Endothelial cell of umbilical vein (primary cell): ENCODE data around the gene METTL24. TPM values are rescaled to one million over a fixed set of nuclear protein-coding genes. Genes with fewer than 3 reads are reported as not detected.

Experiments used
- BruUV-seq: library from RNA; stranded (reverse); fragments of 400-500 nt; replicated peaks from 2 replicates; lab custom pipeline; 2021; lab: Mats Ljungman, UMichigan
- CTCF ChIA-PET: fragments of 300-600, 350-600 bp; sonication (Branson Sonifier 250); formaldehyde crosslinking; loops from one replicate; lab custom pipeline; 2021; ENCODE audit warnings: antibody characterized with exemption, inconsistent platforms; lab: Charles Lee
- POLR2A ChIA-PET: fragments of 300-600, 350-600 bp; sonication (Branson Sonifier 250); formaldehyde crosslinking; loops from one replicate; lab custom pipeline; 2021; ENCODE audit warnings: antibody characterized with exemption, inconsistent platforms; lab: Charles Lee
- DNase-seq: peaks from one replicate; pipeline ENCODE4 v3.0.0-alpha.2; 2011; ENCODE audit warnings: low read depth, low spot score
- FAIRE-seq: peaks from 2 replicates; lab custom pipeline; 2011; peaks lifted over from hg19 to GRCh38; lab: Jason Lieb, UNC
- H2AFZ ChIP-seq: 2 replicates; pipeline ENCODE4 v1.6.0; 2012; ENCODE audit warnings: low read depth, low read length, control low read depth, inconsistent platforms
- H3K27ac ChIP-seq: 2 replicates; pipeline ENCODE4 v1.5.1; 2011; ENCODE audit warnings: low read depth, mild to moderate bottlenecking, control low read depth, low read length, moderate library complexity; ENCODE audit not compliant: insufficient read depth
- H3K27me3 ChIP-seq, 2 experiments: 2 replicates each; pipeline versions ENCODE4 v1.6.0 to v1.6.1; 2011; ENCODE audit warnings: low read length in 2 of 2, mixed read lengths in 1 of 2; ENCODE audit not compliant: control insufficient read depth in 2 of 2, insufficient read depth in 2 of 2
- H3K36me3 ChIP-seq, 2 experiments: 2 replicates in 1 of 2; 3 replicates in 1 of 2; pipeline ENCODE4 v1.5.1; 2011; ENCODE audit warnings: low read length in 2 of 2, mild to moderate bottlenecking in 1 of 2, moderate library complexity in 1 of 2; ENCODE audit not compliant: control insufficient read depth in 2 of 2, insufficient read depth in 2 of 2; ENCODE audit errors: extremely low read depth in 1 of 2
- H3K4me1 ChIP-seq: 3 replicates; pipeline ENCODE4 v1.5.1; 2011; ENCODE audit warnings: mild to moderate bottlenecking, low read length; ENCODE audit not compliant: control insufficient read depth, insufficient read depth; ENCODE audit errors: extremely low read depth
- H3K4me2 ChIP-seq: 2 replicates; pipeline ENCODE4 v1.6.1; 2011; ENCODE audit warnings: low read length, control low read depth, mixed read lengths; ENCODE audit not compliant: insufficient read depth
- H3K4me3 ChIP-seq, 3 experiments: fragments of 200-600 bp in 1 of 3; sonication (generic), shearing (Covaris generic) in 1 of 3; replicated peaks in 1 of 3; 2 replicates each; pipeline ENCODE4 v1.5.1; 2011 to 2016; ENCODE audit warnings: control low read depth in 3 of 3, low read length in 3 of 3, mild to moderate bottlenecking in 2 of 3, inconsistent platforms in 1 of 3, low read depth in 1 of 3, moderate library complexity in 1 of 3; ENCODE audit not compliant: insufficient read depth in 1 of 3
- H3K79me2 ChIP-seq: 2 replicates; pipeline ENCODE4 v1.6.0; 2012; ENCODE audit warnings: low read length, inconsistent platforms; ENCODE audit not compliant: control insufficient read depth, insufficient read depth
- H3K9ac ChIP-seq: replicated peaks from 2 replicates; pipeline ENCODE3; 2011; ENCODE audit warnings: low read length, control low read depth; ENCODE audit not compliant: insufficient read depth; ENCODE audit errors: extremely low read depth
- H3K9me1 ChIP-seq: replicated peaks from 3 replicates; pipeline ENCODE4 v1.6.0; 2011; ENCODE audit warnings: mild to moderate bottlenecking, low read length; ENCODE audit not compliant: control insufficient read depth, insufficient read depth; ENCODE audit errors: extremely low read depth
- H3K9me3 ChIP-seq: replicated peaks from 2 replicates; pipeline ENCODE4 v1.5.1; 2012; ENCODE audit warnings: low read length, inconsistent platforms; ENCODE audit not compliant: control insufficient read depth, insufficient read depth
- H4K20me1 ChIP-seq: replicated peaks from 2 replicates; pipeline ENCODE3; 2011; ENCODE audit warnings: mild to moderate bottlenecking, low read length; ENCODE audit not compliant: control insufficient read depth, insufficient read depth; ENCODE audit errors: extremely low read depth
- CTCF ChIP-seq, 2 donors: IDR thresholded peaks; 1 replicate in 1 of 2; 2 replicates in 1 of 2; pipeline ENCODE4 v1.5.1; 2011; ENCODE audit warnings: low read length in 2 of 2, mild to moderate bottlenecking in 2 of 2, moderate library complexity in 2 of 2, control low read depth in 1 of 2, inconsistent platforms in 1 of 2, low read depth in 1 of 2; ENCODE audit not compliant: insufficient read depth in 1 of 2; ENCODE audit errors: extremely low read depth in 1 of 2
- EZH2 ChIP-seq: IDR thresholded peaks from 2 replicates; pipeline ENCODE4 v1.6.1; 2012; ENCODE audit warnings: borderline replicate concordance, low read depth, mild to moderate bottlenecking, moderate library complexity, low read length, inconsistent platforms; ENCODE audit not compliant: severe bottlenecking
- FOS ChIP-seq: IDR thresholded peaks from 2 replicates; pipeline ENCODE4 v1.6.1; 2011; ENCODE audit warnings: mild to moderate bottlenecking, low read length, moderate library complexity, borderline replicate concordance; ENCODE audit not compliant: insufficient read depth
- GATA2 ChIP-seq: IDR thresholded peaks from 2 replicates; pipeline ENCODE4 v1.7.0; 2011; ENCODE audit warnings: low read depth, mild to moderate bottlenecking, moderate library complexity, mixed read lengths, low read length; ENCODE audit not compliant: insufficient read length, insufficient read depth
- JUN ChIP-seq: IDR thresholded peaks from 2 replicates; pipeline ENCODE4 v1.6.1; 2011; ENCODE audit warnings: borderline replicate concordance, low read depth; ENCODE audit not compliant: insufficient read length, insufficient read depth
- MAX ChIP-seq: IDR thresholded peaks from 2 replicates; pipeline ENCODE4 v1.6.1; 2011; ENCODE audit not compliant: insufficient read depth, insufficient read length
- MYC ChIP-seq: IDR thresholded peaks from one replicate; pipeline ENCODE4 v1.6.1; 2011; ENCODE audit warnings: mild to moderate bottlenecking, low read depth, low read length
- POLR2A ChIP-seq: IDR thresholded peaks from 2 replicates; pipeline ENCODE4 v1.6.1; 2012; ENCODE audit warnings: low read depth, mild to moderate bottlenecking, control low read depth, low read length
- POLR2AphosphoS5 ChIP-seq: IDR thresholded peaks from 2 replicates; pipeline ENCODE4 v1.6.1; 2012; ENCODE audit warnings: low read depth, mild to moderate bottlenecking, control low read depth, low read length, moderate library complexity; ENCODE audit not compliant: insufficient read depth
- dilution Hi-C: fragments of 300-500 bp; cut with MboI; formaldehyde crosslinking; loops from one replicate; pipeline ENCODE4 v1.15.0; 2019; ENCODE audit warnings: low sequenced_read_pairs; ENCODE audit not compliant: extremely low pct_ligation_motif_present
- intact Hi-C: fragments of 100-400 bp; cut with micrococcal nuclease; formaldehyde crosslinking; loops from one replicate; pipeline ENCODE4 v1.10.0; 2022
- polyA plus RNA-seq, 4 experiments: library from polyadenylated mRNA; depleted of rRNA in 3 of 4; stranded (reverse) in 3 of 4; unstranded in 1 of 4; fragments of >200 nt; gene quantifications; 2 replicates each; pipeline versions ENCODE4 v1.2.1 to v1.2.3, GENCODE V29; 2011 to 2012; ENCODE audit warnings: missing spikeins in 1 of 4
- total RNA-seq: library from RNA; stranded (reverse); gene quantifications from 2 replicates; pipeline ENCODE4 v1.2.3, GENCODE V29; 2021

METTL24 gene
- total and polyA plus RNA-seq, 2 donors (not counting 3 experiments of a cell fraction or from before 2014, with no cell fraction given), result not detected

- no peak overlapping the region for H3K9ac ChIP-seq
- H3K4me2 ChIP-seq, result no peak overlapping the region
- no peaks in the 10 kb centered on the region for H3K9me1 ChIP-seq
- TF ChIP-seq CTCF (IDR thresholded peaks at IDR 0.05; ENCODE audit: extremely low read depth in 1 of 2, insufficient read depth in 1 of 2, low read depth in 1 of 2, low read length in 2 of 2) (no peak), EZH2 (no peak), MYC (no peak), GATA2 (no peak), POLR2A (no peak), FOS (no peak), JUN (no peak), MAX (no peak), POLR2AphosphoS5 (no peak)
- no peak for FAIRE-seq
- BruUV-seq, result no TSS peak
- H3K79me2 ChIP-seq, result no peaks in the 10 kb centered on the region
- H3K27ac ChIP-seq, result no peak overlapping the region
- no peak overlapping the region for H3K4me3 ChIP-seq
- peaks cover 0 to 1% of the 10 kb centered on the region in 2 experiments for H3K27me3 ChIP-seq
- no peaks in the 10 kb centered on the region for H3K9me3 ChIP-seq
- ChIA-PET POLR2A (no interaction called here), CTCF (interaction anchor here (1.7 kb wide), 1 partner anchor 94 kb away, joined by 3 read pairs; no protein-coding TSS in a partner anchor)
- no peak for DNase-seq
- H4K20me1 ChIP-seq, result no peaks in the 10 kb centered on the region
- dilution Hi-C loops, result no loop called here
- H3K36me3 ChIP-seq, result no peaks in the 10 kb centered on the region
- no peak overlapping the region for H2AFZ ChIP-seq
- intact Hi-C loops, result no loop called here
- H3K4me1 ChIP-seq, result no peaks in the 10 kb centered on the region
Measured at GRCh38 chr6:110271732-110272022, 86.5 kb downstream of the METTL24 start.
